Urinary bladder (tissue), 4 donors: ENCODE measurements around the gene HECTD3. TPM values are rescaled to one million over a fixed set of nuclear protein-coding genes. Genes with fewer than 3 reads are reported as not detected.

Experiments
- DNase-seq: peaks from one replicate; pipeline ENCODE4 v3.0.0-alpha.2; 2015; ENCODE audit errors: extremely low spot score
- H3K27ac ChIP-seq: one replicate; pipeline ENCODE4 v1.5.1; 2013; ENCODE audit warnings: low read depth, mild to moderate bottlenecking, moderate library complexity
- H3K36me3 ChIP-seq: one replicate; pipeline ENCODE4 v1.6.1; 2013; ENCODE audit warnings: mild to moderate bottlenecking, moderate library complexity; ENCODE audit not compliant: insufficient read depth
- H3K4me1 ChIP-seq: one replicate; pipeline ENCODE4 v1.6.1; 2013; ENCODE audit warnings: mild to moderate bottlenecking, moderate library complexity; ENCODE audit not compliant: insufficient read depth
- H3K4me3 ChIP-seq: one replicate; pipeline ENCODE4 v1.5.1; 2013; ENCODE audit warnings: low read depth, low read length
- whole genome bisulfite sequencing: extraction: QIAGEN DNeasy Blood & Tissue Kit; methylation state at CpG from one replicate; pipeline ENCODE4 v1.1.7; 2013; 5-methylcytosine and 5-hydroxymethylcytosine counted together
- polyA plus RNA-seq: library from polyadenylated mRNA; stranded (reverse); fragments of 200-250 nt; gene quantifications from one replicate; pipeline ENCODE4 v1.2.3, GENCODE V29; 2013
- total RNA-seq: library from RNA; depleted of rRNA; stranded (reverse); fragments of >200 nt; gene quantifications from one replicate; pipeline ENCODE4 v1.2.3, GENCODE V29; 2014
- donor health status: healthy with polysubstance abuse.
- donor health status: healthy.

Gene HECTD3
- total and polyA plus RNA-seq, 2 donors, result 9.4 to 37.2 TPM

- Histone ChIP-seq H3K27ac (no peak overlapping the region), H3K4me3 (no peak overlapping the region), H3K36me3 (no peaks in the 10 kb centered on the region), H3K4me1 (peaks cover 1% of the 10 kb centered on the region)
- DNase-seq, result no peak
- 81% methylated on average over 2 of the region's 2 CpGs for WGBS
These were observed 21.7 kb upstream of the HECTD3 start for GRCh38 chr1:45032837-45033236.

DNA sequence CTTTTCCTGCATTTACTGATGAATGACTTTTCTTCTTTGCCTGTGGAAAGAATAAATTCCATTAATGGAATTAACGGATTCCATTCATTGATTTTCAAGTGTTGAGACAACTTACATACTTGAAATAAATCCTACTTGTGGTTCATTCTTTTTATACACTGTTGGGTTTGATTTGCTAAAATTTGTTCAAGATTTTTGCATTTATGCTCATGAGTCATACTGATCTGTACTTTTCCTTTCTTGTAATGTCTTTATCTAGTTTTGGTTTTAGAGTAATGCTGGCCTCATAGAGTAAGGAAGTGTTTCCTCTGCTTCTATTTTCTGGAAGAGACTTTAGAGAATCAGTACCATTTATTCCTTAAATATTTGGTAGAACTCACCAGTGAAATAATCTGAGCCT is 15.3 kb upstream of the HECTD3 start:
- 95% methylated on average over 1 of the region's 1 CpG for WGBS
- Histone ChIP-seq H3K4me3 (no peak overlapping the region), H3K36me3 (no peaks in the 10 kb centered on the region), H3K27ac (no peak overlapping the region), H3K4me1 (no peaks in the 10 kb centered on the region)
- no peak for DNase-seq

DNA sequence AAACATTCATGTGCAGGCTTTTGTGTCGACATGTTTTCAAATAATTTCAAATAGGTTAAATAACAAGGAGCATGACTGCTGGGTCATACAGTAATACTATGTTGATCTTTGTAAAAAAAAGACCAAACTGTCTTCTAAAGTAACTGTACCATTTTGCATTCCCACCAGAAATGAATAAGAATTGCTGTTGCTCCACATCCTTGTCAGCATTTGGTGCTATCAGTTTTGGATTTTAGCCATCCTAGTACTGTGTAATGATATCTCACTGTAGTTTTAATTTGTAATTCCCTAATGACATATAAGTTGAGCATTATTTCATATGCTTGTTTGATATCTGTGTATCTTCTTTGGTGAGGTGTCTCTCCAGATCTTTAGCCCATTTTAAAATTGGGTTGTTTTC is 12.5 kb upstream of the HECTD3 start:
- DNase-seq, result no peak
- Histone ChIP-seq H3K27ac (no peak overlapping the region), H3K4me1 (no peaks in the 10 kb centered on the region), H3K4me3 (no peak overlapping the region), H3K36me3 (no peaks in the 10 kb centered on the region)
- WGBS, result 97% methylated on average over 1 of the region's 1 CpG

DNA sequence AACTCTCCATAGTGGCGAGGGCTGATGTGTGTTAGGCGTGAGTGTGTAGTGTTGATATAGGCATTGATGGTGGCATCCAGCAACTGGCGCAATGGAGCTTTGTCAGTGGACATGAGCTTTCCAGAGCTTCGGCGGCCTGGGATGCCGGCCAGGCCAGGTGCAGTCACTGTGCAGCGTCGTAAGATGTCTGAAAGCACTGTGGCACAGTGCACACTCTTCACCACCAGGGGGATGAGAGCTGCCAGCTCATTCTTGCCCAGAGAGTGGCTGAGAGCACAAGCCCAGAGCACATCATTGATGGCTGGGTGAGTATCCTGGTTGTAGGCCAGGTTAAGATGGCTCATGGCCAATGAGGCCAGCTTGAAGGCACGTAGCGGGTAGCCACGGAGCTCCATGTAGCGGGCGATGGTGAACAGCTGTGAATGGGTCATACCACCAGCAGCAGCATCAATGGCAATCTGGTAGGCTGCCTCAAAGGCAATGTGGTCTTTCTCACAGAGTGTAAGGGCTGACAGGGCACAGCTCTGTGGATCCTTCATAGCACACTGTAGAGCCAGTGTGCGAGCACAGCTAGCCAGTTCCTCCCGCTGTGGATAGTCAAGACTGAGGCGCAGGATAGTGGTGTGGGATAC is 7.6 kb upstream of the HECTD3 start:
- Histone ChIP-seq H3K36me3 (no peaks in the 10 kb centered on the region), H3K27ac (no peak overlapping the region), H3K4me1 (no peaks in the 10 kb centered on the region), H3K4me3 (no peak overlapping the region)
- DNase-seq, result no peak
- WGBS, result 57% methylated on average over 16 of the region's 16 CpGs

DNA sequence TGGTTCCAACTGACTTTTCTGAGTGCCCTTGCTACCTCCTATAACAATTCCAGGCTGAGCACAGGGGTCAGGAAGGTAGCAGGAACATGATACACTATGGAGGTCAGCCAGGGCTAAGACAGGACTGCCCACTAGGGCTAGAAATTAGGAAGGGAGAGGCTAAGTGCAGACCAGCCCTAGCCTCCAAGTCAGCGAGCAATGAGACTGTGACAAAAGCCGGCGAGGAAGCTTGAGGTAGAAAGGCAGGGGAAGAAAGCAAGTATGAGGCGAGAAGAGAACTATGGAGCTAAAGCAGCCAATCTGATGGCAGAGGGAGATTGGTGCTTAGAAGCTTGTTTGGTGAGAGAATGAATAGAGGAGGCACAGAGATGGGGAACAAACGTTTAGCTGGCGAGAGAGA is 5.6 kb upstream of the HECTD3 start:
- Histone ChIP-seq H3K27ac (no peak overlapping the region), H3K4me3 (no peak overlapping the region), H3K4me1 (no peaks in the 10 kb centered on the region), H3K36me3 (no peaks in the 10 kb centered on the region)
- DNase-seq, result no peak
- 63% methylated on average over 6 of the region's 6 CpGs for WGBS

DNA sequence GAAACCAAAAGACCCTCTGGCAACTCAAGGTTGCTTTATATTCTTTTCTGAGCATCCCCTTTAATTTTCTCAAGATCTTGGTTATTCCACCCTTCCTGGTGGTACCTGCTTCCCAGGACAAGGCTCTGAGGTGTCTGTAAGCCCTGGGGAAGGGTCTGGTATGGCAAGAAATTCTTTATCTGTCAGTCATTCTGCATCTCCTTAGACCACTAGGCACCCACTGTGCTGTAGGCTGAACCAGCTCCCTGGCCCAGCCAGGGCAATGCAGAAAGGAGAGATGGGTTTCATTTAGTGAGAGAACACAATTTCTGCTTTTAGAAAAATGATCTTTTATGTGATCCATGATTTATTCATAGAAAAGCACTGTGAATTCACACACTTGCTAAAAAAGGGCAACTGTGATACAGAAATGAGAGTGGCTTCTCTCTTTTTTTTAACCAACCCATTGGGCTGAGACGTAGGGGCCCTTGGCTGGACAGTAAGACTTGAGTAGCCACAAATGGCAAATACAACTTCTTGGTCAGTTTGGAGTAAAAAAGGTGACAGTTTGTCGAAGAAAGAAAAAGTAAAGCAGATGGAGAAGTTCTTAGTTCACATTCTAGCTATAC is 5.1 kb upstream of the HECTD3 start:
- 76% methylated on average over 2 of the region's 2 CpGs for WGBS
- Histone ChIP-seq H3K36me3 (no peaks in the 10 kb centered on the region), H3K4me3 (no peak overlapping the region), H3K27ac (no peak overlapping the region), H3K4me1 (no peaks in the 10 kb centered on the region)
- DNase-seq, result no peak

- no peak for DNase-seq
- WGBS, result 76% methylated on average over 2 of the region's 2 CpGs
- Histone ChIP-seq H3K27ac (no peak overlapping the region), H3K4me3 (no peak overlapping the region), H3K4me1 (no peaks in the 10 kb centered on the region), H3K36me3 (no peaks in the 10 kb centered on the region)
These were observed 4.6 kb upstream of the HECTD3 start for GRCh38 chr1:45015683-45016082.

- H3K36me3 ChIP-seq, result no peaks in the 10 kb centered on the region
- peak; percentile 57 for DNase-seq
- no peak overlapping the region for H3K27ac ChIP-seq
- 30% methylated on average over 6 of the region's 6 CpGs for WGBS
- peaks cover 3% of the 10 kb centered on the region for H3K4me1 ChIP-seq
- H3K4me3 ChIP-seq, result no peak overlapping the region
These were observed 3.4 kb upstream of the HECTD3 start for GRCh38 chr1:45014321-45015028.

- DNase-seq, result no peak
- no peak overlapping the region for H3K4me3 ChIP-seq
These were observed 2.6 kb upstream of the HECTD3 start for GRCh38 chr1:45013551-45014209.

GRCh38 chr1:45012639-45013278 is 1.6 kb upstream of the HECTD3 start:
- Histone ChIP-seq H3K36me3 (no peaks in the 10 kb centered on the region), H3K4me3 (peak overlapping the region; percentile 30), H3K27ac (no peak overlapping the region), H3K4me1 (peaks cover 3% of the 10 kb centered on the region)
- WGBS, result 4% methylated on average over 21 of the region's 21 CpGs
- no peak for DNase-seq

More at GRCh38 chr1:45013551-45014209, 2.6 kb upstream of the HECTD3 start:
- Histone ChIP-seq H3K4me1 (peaks cover 3% of the 10 kb centered on the region), H3K36me3 (no peaks in the 10 kb centered on the region), H3K27ac (no peak overlapping the region)
- WGBS, result 84% methylated on average over 12 of the region's 12 CpGs

GRCh38 chr1:45011837-45012638 is 914 bp upstream of the HECTD3 start, which contains the start of gene UROD:
Gene UROD, plus strand, starts transcription at chr1:45012254. Its CDS starts 12 bp downstream, at chr1:45012266.
- Histone ChIP-seq H3K36me3 (no peaks in the 10 kb centered on the region), H3K4me1 (peaks cover 3% of the 10 kb centered on the region), H3K27ac (peak within 1 kb of the TSS; percentile 77), H3K4me3 (peak within 1 kb of the TSS; percentile 97)
- peak; percentile 90 for DNase-seq
- under 1% methylated on average over 21 of the region's 21 CpGs for WGBS

GRCh38 chr1:45009956-45010854 is 919 bp downstream of the HECTD3 start:
- H3K4me1 ChIP-seq, result peaks cover 3% of the 10 kb centered on the region
- DNase-seq, result no peak
- H3K36me3 ChIP-seq, result no peaks in the 10 kb centered on the region
- H3K27ac ChIP-seq, result no peak overlapping the region
- WGBS, result 20% methylated on average over 41 of the region's 41 CpGs
- peak overlapping the region; percentile 97 for H3K4me3 ChIP-seq
